B cell (primary cell): ENCODE measurements around the gene RUVBL1.

Experiments used
- EZH2 ChIP-seq: IDR thresholded peaks from 2 replicates; pipeline ENCODE4 v1.6.1; 2012; ENCODE audit warnings: borderline replicate concordance, low read depth, mild to moderate bottlenecking, moderate library complexity, low read length; ENCODE audit not compliant: insufficient read depth, poor library complexity, severe bottlenecking
- TF ChIP-seq, protein P1 (sequence below): fragments of 200-600 bp; IDR thresholded peaks from one replicate; pipeline ENCODE4 v1.8.0; 2022; ENCODE audit warnings: antibody characterized with exemption, mild to moderate bottlenecking

- no peak for TF ChIP-seq EZH2
- TF ChIP-seq, protein P1, sequence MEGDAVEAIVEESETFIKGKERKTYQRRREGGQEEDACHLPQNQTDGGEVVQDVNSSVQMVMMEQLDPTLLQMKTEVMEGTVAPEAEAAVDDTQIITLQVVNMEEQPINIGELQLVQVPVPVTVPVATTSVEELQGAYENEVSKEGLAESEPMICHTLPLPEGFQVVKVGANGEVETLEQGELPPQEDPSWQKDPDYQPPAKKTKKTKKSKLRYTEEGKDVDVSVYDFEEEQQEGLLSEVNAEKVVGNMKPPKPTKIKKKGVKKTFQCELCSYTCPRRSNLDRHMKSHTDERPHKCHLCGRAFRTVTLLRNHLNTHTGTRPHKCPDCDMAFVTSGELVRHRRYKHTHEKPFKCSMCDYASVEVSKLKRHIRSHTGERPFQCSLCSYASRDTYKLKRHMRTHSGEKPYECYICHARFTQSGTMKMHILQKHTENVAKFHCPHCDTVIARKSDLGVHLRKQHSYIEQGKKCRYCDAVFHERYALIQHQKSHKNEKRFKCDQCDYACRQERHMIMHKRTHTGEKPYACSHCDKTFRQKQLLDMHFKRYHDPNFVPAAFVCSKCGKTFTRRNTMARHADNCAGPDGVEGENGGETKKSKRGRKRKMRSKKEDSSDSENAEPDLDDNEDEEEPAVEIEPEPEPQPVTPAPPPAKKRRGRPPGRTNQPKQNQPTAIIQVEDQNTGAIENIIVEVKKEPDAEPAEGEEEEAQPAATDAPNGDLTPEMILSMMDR, result no peak
Measured at GRCh38 chr3:128071771-128072453, 51.7 kb downstream of the RUVBL1 start.
